MCF 10A (cell line): Measurements from ENCODE around the gene DIP2A. TPM values are rescaled to one million over a fixed set of nuclear protein-coding genes. Genes with fewer than 3 reads are reported as not detected.

Experiments
- BruUV-seq: library from RNA; stranded (reverse); fragments of 400-500 nt; replicated peaks from 2 replicates; lab custom pipeline; 2021; lab: Mats Ljungman, UMichigan
- CTCF ChIA-PET: fragments of 300-600 bp; sonication (Branson Sonifier 250); formaldehyde crosslinking; extraction: SDS; loops from one replicate; lab custom pipeline; 2021; ENCODE audit warnings: antibody characterized with exemption, inconsistent platforms; lab: Yijun Ruan, JAX
- POLR2A ChIA-PET: fragments of 300-600, 350-650 bp; sonication (Branson Sonifier 250); formaldehyde crosslinking; extraction: SDS; loops from one replicate; lab custom pipeline; 2020; ENCODE audit warnings: antibody characterized with exemption, inconsistent platforms; lab: Yijun Ruan, JAX
- DNase-seq: peaks from one replicate; pipeline ENCODE4 v3.0.0-alpha.2; 2018; ENCODE audit not compliant: unreplicated experiment
- H3K27ac Mint-ChIP-seq: one replicate; pipeline ENCODE4 v1.8.0; 2022; ENCODE audit warnings: mild to moderate bottlenecking, low read depth, mixed read lengths; ENCODE audit not compliant: unreplicated experiment
- H3K27me3 Mint-ChIP-seq: one replicate; pipeline ENCODE4 v1.8.0; 2022; ENCODE audit warnings: mixed read lengths; ENCODE audit not compliant: insufficient read depth, unreplicated experiment
- H3K36me3 Mint-ChIP-seq: one replicate; pipeline ENCODE4 v1.8.0; 2022; ENCODE audit warnings: mild to moderate bottlenecking, moderate library complexity, mixed read lengths; ENCODE audit not compliant: insufficient read depth, unreplicated experiment
- H3K4me1 Mint-ChIP-seq: one replicate; pipeline ENCODE4 v1.8.0; 2022; ENCODE audit warnings: mixed read lengths; ENCODE audit not compliant: insufficient read depth, unreplicated experiment
- H3K4me3 Mint-ChIP-seq: one replicate; pipeline ENCODE4 v1.8.0; 2022; ENCODE audit warnings: mild to moderate bottlenecking, moderate library complexity, mixed read lengths; ENCODE audit not compliant: unreplicated experiment
- H3K9me3 Mint-ChIP-seq: one replicate; pipeline ENCODE4 v1.8.0; 2022; ENCODE audit warnings: mixed read lengths; ENCODE audit not compliant: unreplicated experiment
- intact Hi-C: fragments of 100-400 bp; cut with micrococcal nuclease; formaldehyde crosslinking; loops from 2 replicates; pipeline ENCODE4 v1.14.1; 2022
- total RNA-seq: library from RNA; stranded (reverse); gene quantifications from 2 replicates; pipeline ENCODE4 v1.2.3, GENCODE V29; 2022
- TF ChIP-seq, protein P1 (sequence below): fragments of 200-600 bp; IDR thresholded peaks from one replicate; pipeline ENCODE4 v1.8.0; 2022; ENCODE audit warnings: antibody characterized with exemption, mild to moderate bottlenecking; ENCODE audit not compliant: unreplicated experiment

Gene DIP2A
- total RNA-seq, 1 experiment from 2014 or later = 39.6 TPM

DNA sequence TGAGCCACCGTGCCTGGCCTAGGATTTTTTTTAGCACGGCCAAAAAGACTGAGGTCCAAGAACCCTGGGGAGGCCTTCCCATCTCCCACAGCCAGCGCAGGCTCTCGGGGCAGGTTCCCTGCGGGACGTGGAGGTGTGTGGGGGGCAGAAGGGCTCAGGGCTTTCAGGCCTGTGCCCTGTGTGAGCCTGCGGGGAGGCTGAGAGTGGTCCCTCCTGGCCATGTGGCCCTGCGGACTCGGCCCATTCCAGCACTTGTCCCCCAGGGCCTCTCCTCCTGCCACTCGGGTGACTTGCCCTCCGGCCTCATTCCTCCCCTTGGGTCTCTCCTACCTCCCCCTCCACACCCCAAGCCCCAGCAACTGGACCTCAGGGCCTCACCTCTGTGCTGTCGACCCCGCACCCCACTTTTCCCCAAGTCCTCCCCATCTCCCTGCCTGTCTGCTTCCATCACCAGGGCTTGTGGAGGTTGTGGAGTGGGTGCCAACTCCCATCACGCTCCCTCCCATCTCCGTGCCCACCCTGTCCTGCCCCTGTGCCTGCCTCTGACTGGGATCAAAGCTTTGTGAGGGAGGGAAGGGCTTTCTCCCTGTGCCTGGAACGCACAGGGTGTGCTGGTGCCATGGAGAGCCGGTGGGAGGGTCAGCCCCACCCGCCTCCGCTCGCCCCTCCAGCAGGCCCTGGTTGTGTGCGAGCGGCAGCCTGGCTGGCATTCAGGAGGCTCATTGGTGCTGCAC is 32.2 kb upstream of the DIP2A start:
- intact Hi-C loops = no loop called here
- Mint-ChIP-seq H3K4me3 (no peak overlapping the region), H3K27me3 (no peaks in the 10 kb centered on the region), H3K27ac (no peak overlapping the region), H3K9me3 (no peaks in the 10 kb centered on the region), H3K4me1 (no peaks in the 10 kb centered on the region), H3K36me3 (peaks cover 35% of the 10 kb centered on the region)
- no peak for DNase-seq
- TF ChIP-seq, protein P1, sequence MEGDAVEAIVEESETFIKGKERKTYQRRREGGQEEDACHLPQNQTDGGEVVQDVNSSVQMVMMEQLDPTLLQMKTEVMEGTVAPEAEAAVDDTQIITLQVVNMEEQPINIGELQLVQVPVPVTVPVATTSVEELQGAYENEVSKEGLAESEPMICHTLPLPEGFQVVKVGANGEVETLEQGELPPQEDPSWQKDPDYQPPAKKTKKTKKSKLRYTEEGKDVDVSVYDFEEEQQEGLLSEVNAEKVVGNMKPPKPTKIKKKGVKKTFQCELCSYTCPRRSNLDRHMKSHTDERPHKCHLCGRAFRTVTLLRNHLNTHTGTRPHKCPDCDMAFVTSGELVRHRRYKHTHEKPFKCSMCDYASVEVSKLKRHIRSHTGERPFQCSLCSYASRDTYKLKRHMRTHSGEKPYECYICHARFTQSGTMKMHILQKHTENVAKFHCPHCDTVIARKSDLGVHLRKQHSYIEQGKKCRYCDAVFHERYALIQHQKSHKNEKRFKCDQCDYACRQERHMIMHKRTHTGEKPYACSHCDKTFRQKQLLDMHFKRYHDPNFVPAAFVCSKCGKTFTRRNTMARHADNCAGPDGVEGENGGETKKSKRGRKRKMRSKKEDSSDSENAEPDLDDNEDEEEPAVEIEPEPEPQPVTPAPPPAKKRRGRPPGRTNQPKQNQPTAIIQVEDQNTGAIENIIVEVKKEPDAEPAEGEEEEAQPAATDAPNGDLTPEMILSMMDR = no peak
- BruUV-seq = no TSS peak
- CTCF ChIA-PET = no interaction called here
- POLR2A ChIA-PET = no interaction called here

DNA sequence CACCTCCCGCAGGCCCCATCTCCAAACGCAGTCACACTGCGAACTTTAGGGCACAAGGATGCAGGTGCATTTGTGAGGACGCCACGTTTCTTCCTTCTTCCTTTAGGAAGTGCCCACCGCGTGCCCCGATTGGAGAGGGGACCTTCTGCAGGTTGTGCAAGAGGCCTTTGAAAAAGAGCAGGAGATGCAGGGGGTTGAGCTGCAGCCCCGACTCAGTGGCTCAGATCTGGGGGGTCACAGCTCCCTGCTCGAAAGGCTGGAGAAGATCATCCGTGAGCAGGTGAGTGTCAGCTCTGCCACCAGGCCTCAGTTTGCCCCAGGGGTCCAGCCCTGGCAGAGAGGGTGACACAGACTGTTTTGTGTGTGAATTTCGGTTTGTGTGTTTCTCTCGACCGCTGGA is 31.2 kb upstream of the DIP2A start:
- intact Hi-C loops = no loop called here
- no peaks in the 10 kb centered on the region for H3K4me1 Mint-ChIP-seq
- TF ChIP-seq, protein P1 = no peak
- DNase-seq = no peak
- H3K27ac Mint-ChIP-seq = no peak overlapping the region
- H3K27me3 Mint-ChIP-seq = no peaks in the 10 kb centered on the region
- CTCF ChIA-PET = no interaction called here
- peaks cover 38% of the 10 kb centered on the region for H3K36me3 Mint-ChIP-seq
- no peak overlapping the region for H3K4me3 Mint-ChIP-seq
- no peaks in the 10 kb centered on the region for H3K9me3 Mint-ChIP-seq
- POLR2A ChIA-PET = interaction anchor here (1.0 kb wide), 1 partner anchor 19 kb away, joined by 4 read pairs; no protein-coding TSS in a partner anchor
- no TSS peak for BruUV-seq

DNA sequence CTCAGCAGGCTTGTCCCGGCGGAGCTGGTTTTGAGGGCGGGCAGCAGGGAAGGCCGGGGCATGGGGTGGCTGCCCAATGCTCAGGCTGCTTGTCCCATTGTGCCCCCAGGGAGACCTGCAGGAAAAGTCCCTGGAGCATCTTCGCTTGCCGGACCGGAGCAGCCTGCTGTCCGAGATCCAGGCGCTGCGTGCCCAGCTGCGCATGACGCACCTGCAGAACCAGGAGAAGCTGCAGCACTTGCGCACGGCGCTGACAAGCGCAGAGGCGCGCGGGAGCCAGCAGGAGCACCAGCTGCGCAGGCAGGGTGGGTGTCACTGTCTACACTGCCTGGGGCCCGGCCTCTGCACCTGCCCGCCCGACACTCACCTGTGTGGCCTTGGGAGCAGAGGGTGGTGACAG is 30.4 kb upstream of the DIP2A start:
- Mint-ChIP-seq H3K27ac (no peak overlapping the region), H3K4me3 (no peak overlapping the region), H3K4me1 (no peaks in the 10 kb centered on the region), H3K9me3 (no peaks in the 10 kb centered on the region), H3K27me3 (no peaks in the 10 kb centered on the region), H3K36me3 (peaks cover 37% of the 10 kb centered on the region)
- no TSS peak for BruUV-seq
- no peak for DNase-seq
- TF ChIP-seq, protein P1 = no peak
- ChIA-PET CTCF (interaction anchor here (0.7 to 1.0 kb wide), 2 partner anchors 15 to 225 kb away, joined by 3 to 5 read pairs; no protein-coding TSS in a partner anchor), POLR2A (no interaction called here)
- intact Hi-C loops = no loop called here

DNA sequence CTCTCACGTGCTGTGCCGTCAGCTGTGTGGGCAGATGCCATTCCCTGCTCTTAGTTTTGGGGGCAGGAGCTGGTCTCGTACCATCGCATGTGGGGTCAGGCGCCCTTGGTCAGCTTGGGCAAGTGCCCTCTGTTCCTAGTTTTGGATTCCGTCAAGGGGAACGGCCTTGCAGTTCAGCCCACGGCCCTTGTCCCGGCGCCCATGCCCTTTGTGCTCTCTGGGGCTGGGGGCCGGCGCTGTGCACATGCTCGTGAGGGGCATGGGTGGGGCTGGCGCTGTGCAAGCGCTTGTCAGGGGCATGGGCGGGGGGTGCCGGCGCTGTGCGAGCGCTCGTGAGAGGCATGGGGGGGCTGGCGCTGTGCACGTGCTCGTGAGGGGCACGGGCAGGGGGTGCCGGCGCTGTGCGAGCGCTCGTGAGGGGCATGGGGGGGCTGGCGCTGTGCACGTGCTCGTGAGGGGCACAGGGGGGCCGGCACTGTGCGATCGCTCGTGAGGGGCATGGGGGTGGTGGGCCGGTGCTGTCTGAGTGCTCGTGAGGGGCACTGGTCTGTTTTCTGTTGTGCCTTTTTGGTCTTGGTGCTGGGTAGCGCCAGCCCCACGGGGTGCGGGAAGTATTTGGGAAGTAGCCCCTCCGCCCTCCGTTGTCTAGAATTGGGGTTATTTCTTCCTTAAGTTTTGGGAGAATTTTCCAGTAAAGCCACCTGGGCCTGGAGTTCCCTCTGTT is 29.5 kb upstream of the DIP2A start:
- Mint-ChIP-seq H3K27ac (no peak overlapping the region), H3K9me3 (no peaks in the 10 kb centered on the region), H3K27me3 (no peaks in the 10 kb centered on the region), H3K36me3 (peaks cover 42% of the 10 kb centered on the region), H3K4me1 (no peaks in the 10 kb centered on the region), H3K4me3 (no peak overlapping the region)
- DNase-seq = no peak
- TF ChIP-seq, protein P1 = no peak
- POLR2A ChIA-PET = no interaction called here
- BruUV-seq = no TSS peak
- CTCF ChIA-PET = interaction anchor here (0.7 to 1.0 kb wide), 2 partner anchors 14 to 224 kb away, joined by 3 to 5 read pairs; no protein-coding TSS in a partner anchor
- intact Hi-C loops = no loop called here
